Amniotic stem cell (primary cell): Measurements from ENCODE around the gene FOXN3.

Experiments used
- DNase-seq: peaks from one replicate; lab custom pipeline; 2025; lab: John Stamatoyannopoulos, UW

The FOXN3 gene

GRCh38 chr14:89249065-89249695, 167.9 kb downstream of the FOXN3 start:
- DNase-seq: no peak

DNA sequence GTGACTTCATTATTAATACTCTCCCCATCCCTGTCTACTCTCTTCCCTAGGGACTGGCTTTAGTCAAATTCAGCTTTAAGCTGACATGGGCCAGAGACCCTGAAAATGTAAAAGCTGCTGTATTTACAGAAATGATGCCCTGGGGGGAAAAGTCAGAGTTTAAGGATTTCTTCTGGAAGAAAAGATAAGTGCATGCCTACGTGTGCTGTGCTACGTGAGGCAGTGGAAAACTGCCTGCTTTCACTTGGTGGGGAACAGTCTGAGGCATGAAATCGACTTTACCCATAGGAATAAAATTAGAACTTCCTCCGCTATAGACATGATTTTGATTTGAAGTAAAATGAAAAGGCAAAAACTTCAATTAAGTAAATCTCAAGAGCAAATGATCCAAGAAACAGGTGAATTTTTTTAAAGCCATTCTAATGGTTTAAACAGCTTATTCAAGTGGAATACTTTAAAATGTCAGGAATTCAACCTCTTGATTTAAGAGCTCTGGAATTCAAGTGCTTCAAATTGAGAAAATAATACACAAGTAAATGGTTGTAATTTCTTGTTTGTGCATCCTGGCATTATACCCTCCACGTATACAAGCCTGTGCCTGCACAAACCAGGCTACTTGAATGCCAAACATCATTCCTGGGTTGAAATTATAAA, 168.5 kb downstream of the FOXN3 start:
- no peak for DNase-seq

- no peak for DNase-seq
Observed at GRCh38 chr14:89247457-89248122, 169.4 kb downstream of the FOXN3 start.

DNA sequence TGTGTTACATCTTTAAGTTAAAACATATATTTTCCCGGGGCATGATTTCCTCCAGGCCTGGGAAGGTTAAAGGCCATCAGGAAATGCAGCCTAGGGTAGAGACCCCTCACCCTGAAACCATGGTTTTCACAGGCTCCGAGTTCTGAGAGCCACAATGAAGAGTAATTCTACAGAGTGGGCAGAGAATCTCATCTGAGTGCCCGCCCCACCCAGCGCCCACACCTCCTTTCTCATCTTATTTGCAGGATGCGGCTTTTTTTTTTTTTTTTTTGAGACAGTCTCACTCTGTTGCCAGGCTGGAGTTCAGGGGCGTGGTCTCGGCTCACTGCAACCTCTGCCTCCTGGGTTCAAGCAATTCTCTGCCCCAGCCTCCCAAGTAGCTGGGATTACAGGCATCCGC, 170.7 kb downstream of the FOXN3 start:
- no peak for DNase-seq

- DNase-seq: no peak
Observed at GRCh38 chr14:89245802-89246201, 171.2 kb downstream of the FOXN3 start.

- no peak for DNase-seq
Observed at GRCh38 chr14:89244720-89245119, 172.3 kb downstream of the FOXN3 start.

- DNase-seq: no peak
Observed at GRCh38 chr14:89243741-89244140, 173.3 kb downstream of the FOXN3 start.

DNA sequence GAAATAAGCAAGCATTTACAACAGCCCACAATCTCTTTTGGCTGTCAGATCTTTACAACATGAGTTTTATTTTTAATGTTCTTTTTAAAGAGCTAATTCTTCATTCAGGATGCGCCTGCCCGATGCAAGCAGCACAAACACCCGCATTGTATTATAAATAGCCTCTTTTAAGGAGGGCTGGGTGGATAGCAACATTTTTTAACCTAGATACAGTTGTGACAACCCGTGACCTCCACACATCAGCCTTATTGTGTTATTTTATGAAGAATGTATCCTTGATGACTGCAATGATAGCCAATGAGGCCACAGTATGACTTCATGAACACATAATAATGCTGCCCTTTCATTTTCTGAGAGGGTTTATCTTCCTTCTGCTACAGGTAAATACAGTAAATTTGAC, 173.7 kb downstream of the FOXN3 start:
- no peak for DNase-seq

GRCh38 chr14:89242652-89243279, 174.3 kb downstream of the FOXN3 start:
- no peak for DNase-seq

DNA sequence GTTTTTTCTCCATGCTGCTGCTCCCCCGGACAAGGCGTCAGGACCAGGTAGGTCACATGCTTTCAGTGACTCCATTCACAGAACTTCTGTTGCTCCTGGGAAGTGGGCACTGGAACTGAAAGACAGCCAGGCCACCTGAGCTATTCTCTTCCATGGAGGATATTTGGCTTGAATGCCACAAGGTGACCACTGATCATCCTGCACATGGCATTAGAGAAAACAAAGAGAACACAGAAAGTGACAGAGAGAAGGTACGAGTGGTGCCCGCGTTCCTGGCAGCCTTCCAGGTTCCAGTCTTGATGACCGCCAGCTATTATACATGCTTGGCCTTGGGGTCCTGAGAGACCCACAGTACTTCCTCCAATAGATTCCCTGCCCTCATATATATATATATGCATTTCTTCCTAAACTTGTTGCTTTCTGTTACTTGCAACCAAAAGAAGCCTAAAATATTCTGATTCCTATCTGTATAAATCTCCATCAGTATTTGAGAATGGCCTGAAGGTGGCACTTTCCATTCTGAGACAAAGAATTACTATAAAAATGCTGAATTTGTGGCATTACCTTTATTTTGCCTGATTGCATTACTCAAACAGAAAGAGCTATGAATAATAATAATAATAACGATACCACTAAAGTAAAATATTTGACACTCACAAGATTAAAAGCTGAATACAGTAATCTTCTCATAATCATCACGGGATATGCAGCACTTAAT, 174.9 kb downstream of the FOXN3 start:
- no peak for DNase-seq

DNA sequence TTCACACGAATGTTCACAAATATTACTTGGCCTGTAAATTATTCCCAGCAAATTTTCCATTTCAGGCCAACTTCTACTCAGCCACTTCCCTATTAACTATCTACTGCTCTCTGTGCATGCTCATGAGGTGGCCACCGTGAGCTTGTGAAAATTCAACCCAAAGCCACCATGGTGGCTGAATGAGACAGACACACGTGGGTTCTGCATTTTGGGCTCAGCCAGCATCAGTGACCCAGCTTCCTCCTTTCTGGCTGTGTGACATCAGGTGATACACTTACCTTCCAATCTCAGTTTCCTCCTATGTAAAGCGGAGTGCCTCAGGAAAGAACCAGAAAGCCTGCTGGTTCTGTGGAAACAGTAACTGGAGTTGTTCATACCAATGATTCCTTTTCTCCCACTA, 175.8 kb downstream of the FOXN3 start:
- no peak for DNase-seq

DNA sequence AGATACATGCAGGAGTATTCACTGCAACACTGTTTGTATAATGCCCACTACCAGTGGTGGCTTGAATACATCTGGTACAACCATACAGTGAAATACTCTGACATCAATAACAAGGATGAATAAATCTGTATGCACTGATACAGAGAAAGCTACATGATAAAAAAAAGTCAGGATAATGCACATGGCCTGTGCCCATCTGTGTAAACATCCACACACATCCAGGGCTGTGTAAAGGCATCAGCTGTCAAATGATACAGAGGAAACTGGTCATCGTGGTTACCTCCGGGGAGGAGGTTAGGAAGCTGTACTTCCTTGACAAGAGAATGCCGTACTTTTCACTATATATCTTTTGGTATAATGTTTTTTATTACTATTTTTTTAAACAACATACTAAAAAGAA, 176.6 kb downstream of the FOXN3 start:
- no peak for DNase-seq

GRCh38 chr14:89239023-89239422, 178.0 kb downstream of the FOXN3 start:
- no peak for DNase-seq

DNA sequence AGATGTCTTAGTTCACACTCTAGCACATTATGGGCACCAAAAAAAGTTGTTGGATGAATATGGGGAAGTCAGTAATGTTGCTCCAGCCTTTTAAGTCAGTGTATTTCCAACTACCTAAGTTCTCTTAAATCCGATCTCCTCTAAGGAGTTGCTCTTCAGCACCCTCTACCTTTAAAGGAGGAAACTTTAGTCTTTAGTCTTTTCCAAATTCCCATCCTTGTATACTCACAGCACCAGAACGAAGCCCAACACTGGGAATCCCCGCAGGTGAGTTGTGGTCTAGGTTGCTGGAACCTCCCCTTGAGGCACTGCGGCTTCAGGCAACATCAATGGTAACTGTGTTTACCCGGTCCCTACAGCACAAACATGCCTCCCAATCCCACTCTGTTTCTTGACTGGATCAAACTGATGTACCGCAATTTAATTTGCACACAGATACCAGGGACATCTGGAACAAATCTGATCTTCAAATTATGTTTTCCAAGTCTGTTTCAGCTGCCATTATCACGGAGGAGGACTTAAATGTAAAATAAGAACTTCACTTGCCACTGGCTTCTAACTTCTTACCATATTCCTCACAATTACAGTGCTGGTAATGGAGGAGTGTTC, 179.0 kb downstream of the FOXN3 start:
- DNase-seq: no peak

DNA sequence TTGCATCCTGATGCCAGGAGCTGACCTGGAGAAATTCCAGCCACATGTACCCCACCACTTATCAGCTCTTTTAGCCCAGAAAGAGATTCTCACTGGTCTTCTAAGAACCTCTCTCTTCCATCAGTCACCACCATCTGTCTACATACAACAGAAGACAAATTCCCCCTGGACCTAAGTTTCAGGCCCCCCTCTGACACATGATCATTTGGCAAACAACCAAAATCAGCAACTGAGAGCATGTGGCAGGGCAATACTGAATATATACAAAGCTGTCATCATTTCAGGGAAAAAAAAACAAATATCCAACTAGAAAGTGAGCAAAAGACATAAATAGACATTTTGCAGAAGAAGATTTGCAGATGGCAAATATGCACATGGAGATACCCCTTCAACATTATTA, 180.2 kb downstream of the FOXN3 start:
- DNase-seq: no peak

DNA sequence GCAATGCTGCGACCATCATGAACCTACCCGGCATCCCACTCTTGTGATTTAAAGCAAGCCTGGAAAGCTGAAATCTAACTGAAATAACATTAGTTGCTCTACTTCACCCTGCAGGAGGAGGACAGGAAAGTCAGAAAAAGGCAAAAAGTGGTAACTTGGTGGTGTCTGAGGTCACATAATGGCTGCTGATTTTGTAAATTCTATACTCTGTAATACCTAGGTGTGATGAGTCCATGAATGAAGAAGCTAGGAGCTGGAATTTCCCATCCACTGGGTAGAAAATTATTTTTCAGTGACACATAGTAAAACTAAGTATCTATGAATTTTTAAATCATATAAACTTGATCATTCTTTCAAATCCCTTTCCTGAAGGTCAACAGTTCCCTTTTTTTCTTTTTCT, 183.8 kb downstream of the FOXN3 start:
- no peak for DNase-seq

DNA sequence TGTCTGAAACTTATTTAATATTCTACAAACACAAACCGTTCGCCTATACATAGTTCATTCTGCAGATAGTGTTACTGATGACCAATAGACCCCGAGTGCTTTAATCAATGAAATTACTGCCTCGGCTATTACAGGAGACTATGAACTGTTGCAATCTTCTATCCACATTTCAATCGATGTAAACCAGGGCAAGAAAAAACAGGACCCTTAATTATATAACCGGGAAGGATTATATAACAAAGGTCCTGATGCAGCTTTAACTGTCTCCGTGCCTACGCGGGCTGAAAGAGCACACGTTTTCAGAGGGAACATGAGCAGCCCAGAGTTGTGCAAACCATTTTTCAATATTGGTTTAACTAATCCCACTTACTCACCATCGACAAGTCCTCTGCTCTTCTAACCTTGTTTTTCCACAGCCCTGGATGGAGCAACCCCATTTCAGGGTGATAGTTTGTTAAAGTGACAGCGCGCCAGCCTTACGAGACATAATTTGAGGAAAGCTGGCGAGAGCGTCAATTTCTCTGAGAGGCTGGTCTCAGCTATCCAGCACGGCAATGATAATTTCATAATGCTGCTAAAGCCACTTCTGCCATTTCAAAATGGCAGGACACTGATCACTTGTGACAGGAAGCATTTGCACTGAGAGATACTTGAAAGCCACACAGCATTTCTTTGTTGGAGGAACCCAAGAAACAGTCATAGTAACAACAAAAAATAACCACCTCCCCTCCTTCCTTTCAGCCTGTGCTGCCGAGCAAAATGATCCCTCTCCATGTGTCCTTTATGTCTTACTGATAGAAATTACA, 184.6 kb downstream of the FOXN3 start:
- DNase-seq: no peak

- no peak for DNase-seq
Observed at GRCh38 chr14:89231426-89232113, 185.5 kb downstream of the FOXN3 start.

DNA sequence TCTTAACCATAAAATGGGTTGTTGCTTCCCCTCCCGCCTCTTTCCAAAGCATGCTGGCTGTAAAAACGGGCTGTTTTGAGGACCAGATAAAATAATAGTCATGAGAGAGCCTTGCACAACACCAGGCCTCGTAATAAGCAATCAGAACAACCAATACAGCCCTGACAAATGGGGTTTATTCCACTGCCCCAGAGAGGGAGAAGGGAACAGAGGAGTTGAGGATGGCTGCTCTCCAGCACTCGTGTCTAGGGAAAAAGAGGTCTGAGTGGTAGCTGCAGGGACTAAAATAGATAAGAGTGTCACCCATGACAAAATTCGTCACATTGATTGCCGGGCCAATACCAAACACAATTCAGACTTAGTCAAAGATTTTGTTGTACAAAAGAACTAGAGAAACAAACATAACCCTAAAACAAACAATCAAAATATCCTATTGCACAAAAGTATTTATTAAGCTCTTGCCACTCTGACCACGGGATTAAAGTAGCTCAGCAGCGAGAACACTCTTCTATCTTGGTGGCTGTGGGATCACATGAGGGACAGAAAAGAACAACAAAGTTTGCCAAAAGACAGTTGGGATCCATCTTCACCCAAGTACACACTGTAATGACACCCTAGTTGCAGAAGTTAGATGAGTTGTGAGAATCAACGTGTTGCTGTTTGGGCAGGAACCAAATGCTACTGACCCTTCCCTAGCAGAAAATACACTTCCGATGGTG, 188.0 kb downstream of the FOXN3 start:
- DNase-seq: no peak

DNA sequence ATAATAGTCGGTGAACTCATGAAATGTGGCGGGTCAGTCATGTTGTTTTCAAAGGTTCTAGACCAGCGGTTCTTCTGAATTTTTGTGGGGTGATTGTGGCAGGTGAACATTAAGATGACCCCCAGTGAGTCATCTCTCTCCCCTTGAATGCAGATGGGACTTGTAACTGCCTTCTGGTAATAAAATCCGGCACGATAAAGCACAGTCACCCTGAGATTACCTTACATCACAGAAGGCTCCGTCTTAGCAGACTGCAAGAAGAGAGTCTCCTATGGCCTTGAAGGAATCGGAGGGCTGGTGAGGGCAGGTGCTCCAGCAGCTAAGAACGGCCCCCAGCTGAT, 189.6 kb downstream of the FOXN3 start:
- no peak for DNase-seq
